ENCODE results near the gene CROCC2. TPM values are rescaled to one million over a fixed set of nuclear protein-coding genes. Genes with fewer than 3 reads are reported as not detected.

CROCC2 gene
- total RNA-seq, 4 donors from 2014 or later = 0.07 TPM; not detected in 3

DNA sequence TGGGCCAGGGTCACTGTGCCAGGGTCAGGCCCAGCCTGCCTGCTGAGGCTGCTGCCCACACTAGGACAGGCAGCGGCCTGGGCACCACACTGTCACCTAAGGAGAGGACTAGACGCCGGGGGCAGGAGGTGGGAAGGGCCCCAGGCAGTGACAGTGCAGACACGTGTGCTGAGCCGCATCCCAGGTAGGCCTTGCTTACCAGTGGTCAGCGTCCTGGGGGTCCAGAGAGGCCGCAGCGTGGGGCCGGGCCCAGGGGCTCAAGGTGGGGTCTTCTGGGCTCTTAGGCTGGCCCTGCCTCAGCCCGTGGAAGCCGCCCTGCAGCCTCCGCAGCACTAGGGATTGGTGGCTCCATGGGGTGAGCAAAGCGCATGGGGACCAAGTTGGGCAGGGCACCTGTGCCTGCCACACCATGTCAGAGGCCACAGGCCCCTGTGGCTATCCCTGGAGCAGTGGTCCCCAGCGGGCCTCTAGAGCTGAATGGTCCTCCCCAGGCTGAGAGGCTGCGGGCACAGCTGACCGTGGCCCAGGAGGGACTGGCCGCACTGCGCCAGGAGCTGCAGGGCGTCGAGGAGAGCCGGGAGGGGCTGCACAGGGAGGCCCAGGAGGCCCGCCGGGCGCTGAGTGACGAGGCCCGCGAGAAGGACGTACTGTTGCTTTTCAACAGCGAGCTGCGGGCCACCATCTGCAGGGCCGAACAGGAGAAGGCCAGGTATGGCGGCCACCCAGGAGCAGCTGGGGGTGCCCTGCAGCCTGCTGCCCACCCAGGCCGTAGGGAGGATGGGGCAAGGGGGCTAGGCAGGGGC lies 57.1 kb downstream of the CROCC2 start:
- Histone ChIP-seq H3K4me1 (no peaks in the 10 kb centered on the region), H3K27ac (no peak overlapping the region), H3K27me3 (no peaks in the 10 kb centered on the region), H3K36me3 (no peaks in the 10 kb centered on the region), H3K4me3 (no peak overlapping the region), H3K9me3 (no peaks in the 10 kb centered on the region)
- ATAC-seq (no peak), DNase-seq (no peak)
- no peak for TF ChIP-seq POLR2A (IDR thresholded peaks at IDR 0.05)
- TF ChIP-seq, protein P1, sequence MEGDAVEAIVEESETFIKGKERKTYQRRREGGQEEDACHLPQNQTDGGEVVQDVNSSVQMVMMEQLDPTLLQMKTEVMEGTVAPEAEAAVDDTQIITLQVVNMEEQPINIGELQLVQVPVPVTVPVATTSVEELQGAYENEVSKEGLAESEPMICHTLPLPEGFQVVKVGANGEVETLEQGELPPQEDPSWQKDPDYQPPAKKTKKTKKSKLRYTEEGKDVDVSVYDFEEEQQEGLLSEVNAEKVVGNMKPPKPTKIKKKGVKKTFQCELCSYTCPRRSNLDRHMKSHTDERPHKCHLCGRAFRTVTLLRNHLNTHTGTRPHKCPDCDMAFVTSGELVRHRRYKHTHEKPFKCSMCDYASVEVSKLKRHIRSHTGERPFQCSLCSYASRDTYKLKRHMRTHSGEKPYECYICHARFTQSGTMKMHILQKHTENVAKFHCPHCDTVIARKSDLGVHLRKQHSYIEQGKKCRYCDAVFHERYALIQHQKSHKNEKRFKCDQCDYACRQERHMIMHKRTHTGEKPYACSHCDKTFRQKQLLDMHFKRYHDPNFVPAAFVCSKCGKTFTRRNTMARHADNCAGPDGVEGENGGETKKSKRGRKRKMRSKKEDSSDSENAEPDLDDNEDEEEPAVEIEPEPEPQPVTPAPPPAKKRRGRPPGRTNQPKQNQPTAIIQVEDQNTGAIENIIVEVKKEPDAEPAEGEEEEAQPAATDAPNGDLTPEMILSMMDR (IDR thresholded peaks at IDR 0.05 in 4 of 5, conservative IDR thresholded peaks at IDR 0.05 in 1 of 5) = no peak
- intact Hi-C loops (cut with DNase I; ENCODE audit: low total_unique reads) = no loop called here
- in situ Hi-C loops (cut with MboI; ENCODE audit: low sequenced_read_pairs in 4 of 4) = no loop called here

DNA sequence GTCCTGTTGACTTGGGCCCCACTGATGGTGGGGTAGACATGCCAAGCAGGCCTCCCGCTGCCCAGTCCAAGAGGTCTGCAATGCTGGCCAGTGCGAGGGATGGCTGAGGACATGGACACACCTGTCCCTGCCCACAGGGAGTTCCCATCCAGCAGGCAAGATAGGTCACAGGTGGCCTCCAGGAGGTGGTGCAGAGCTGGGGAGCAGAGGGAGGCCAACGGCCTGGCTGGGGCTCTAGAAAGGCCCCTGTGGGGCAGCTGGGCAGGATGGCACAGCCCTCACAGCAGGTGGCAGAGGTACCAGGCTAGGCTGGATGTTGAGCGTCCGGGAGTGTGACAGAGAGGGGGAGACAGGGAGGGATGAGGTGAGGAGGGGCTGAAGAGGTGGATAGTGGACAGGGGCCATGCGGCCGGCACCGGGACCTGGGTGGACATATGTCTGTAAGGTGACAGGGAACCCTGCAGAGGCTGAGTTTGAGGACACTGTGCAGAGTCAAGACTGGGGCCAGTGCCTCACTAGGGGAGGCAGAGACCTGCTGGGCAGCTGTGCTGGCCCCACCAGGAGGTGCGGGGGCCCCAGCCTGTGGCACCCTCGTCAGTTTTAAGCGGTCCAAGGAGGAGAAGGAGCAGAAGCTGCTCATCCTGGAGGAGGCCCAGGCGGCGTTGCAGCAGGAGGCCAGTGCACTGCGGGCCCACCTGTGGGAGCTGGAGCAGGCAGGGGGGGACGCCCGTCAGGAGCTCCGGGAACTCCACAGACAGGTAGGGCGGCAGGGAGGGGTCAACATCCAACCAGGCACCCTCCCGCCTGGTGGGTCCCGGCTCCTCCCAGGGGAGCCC lies 58.0 kb downstream of the CROCC2 start:
- intact Hi-C loops (cut with DNase I; ENCODE audit: low total_unique reads) = no loop called here
- H3K27me3 ChIP-seq = no peaks in the 10 kb centered on the region
- H3K36me3 ChIP-seq = no peaks in the 10 kb centered on the region
- no peak overlapping the region for H3K4me3 ChIP-seq
- ATAC-seq (no peak), DNase-seq (peak in 1 of 2 donors; percentile 8)
- TF ChIP-seq, protein P1 (IDR thresholded peaks at IDR 0.05 in 4 of 5, conservative IDR thresholded peaks at IDR 0.05 in 1 of 5) = no peak
- no peak for TF ChIP-seq POLR2A (IDR thresholded peaks at IDR 0.05)
- no peaks in the 10 kb centered on the region for H3K9me3 ChIP-seq
- no peaks in the 10 kb centered on the region for H3K4me1 ChIP-seq
- in situ Hi-C loops (cut with MboI; ENCODE audit: low sequenced_read_pairs in 4 of 4) = no loop called here
- no peak overlapping the region for H3K27ac ChIP-seq

DNA sequence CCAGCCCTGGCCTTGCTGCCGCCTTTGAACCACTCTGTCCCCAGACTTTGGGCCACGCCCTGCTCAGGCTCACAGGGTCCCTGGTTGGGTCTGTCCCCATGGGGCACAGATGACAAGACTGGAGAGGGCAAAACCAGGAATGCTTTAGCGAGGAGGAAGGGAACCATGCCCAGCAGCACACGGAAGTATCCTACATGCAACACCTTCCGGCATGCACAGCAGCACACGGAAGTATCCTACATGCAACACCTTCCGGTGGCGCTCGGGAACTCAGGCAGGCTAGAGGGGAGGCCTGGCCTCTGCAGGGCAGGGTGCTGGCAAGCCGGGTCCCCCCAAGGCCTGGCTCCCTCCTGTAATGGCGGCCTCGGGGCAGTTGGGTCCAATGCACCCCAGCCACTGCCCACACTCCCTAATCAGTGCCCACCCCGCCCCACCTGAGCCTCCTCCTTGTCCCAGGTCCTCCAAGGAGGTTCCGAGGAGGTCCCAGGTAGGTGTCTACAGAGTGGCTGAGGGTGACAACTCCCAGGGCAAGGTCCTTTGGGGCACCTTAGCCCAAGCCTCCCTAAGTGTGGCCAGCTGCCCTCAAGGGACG lies 58.7 kb downstream of the CROCC2 start:
- Histone ChIP-seq H3K9me3 (no peaks in the 10 kb centered on the region), H3K4me3 (no peak overlapping the region), H3K27ac (no peak overlapping the region), H3K36me3 (no peaks in the 10 kb centered on the region), H3K27me3 (no peaks in the 10 kb centered on the region), H3K4me1 (no peaks in the 10 kb centered on the region)
- intact Hi-C loops (cut with DNase I; ENCODE audit: low total_unique reads) (no loop called here), in situ Hi-C loops (cut with MboI; ENCODE audit: low sequenced_read_pairs in 4 of 4) (no loop called here)
- DNase-seq (peak in 1 of 2 donors; percentile 6), ATAC-seq (no peak)
- no peak for TF ChIP-seq POLR2A (IDR thresholded peaks at IDR 0.05)
- TF ChIP-seq, protein P1 (IDR thresholded peaks at IDR 0.05 in 4 of 5, conservative IDR thresholded peaks at IDR 0.05 in 1 of 5) = no peak

DNA sequence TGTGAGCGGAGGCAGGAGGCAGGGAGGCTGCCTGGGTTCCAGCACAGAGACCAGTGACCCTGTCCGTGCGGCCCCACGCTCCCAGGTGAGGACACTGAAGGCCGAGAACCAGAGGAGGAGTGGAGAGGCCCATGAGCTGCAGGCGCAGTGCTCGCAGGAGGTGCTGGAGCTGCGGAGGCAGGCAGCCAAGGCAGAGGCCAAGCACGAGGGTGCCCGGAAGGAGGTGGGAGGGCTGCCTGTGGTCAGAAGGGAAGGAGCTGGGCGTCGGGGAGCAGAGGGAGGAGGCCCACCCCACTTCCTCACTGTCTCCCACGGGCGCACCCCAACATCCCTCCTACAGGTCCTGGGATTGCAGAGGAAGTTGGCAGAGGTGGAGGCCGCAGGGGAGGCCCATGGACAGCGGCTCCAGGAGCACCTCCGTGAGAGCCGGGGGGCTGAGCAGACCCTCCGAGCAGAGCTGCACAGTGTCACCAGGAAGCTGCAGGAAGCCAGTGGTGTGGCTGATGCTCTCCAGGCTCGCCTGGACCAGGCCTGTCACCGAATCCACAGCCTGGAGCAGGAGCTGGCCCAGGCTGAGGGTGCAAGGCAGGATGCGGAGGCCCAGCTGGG lies 59.3 kb downstream of the CROCC2 start:
- no peak for TF ChIP-seq POLR2A (IDR thresholded peaks at IDR 0.05)
- TF ChIP-seq, protein P1 (IDR thresholded peaks at IDR 0.05 in 4 of 5, conservative IDR thresholded peaks at IDR 0.05 in 1 of 5) = no peak
- no peaks in the 10 kb centered on the region for H3K9me3 ChIP-seq
- ATAC-seq (no peak), DNase-seq (peak in 1 of 2 donors; percentile 10)
- H3K4me1 ChIP-seq = no peaks in the 10 kb centered on the region
- H3K36me3 ChIP-seq = no peaks in the 10 kb centered on the region
- H3K27me3 ChIP-seq = no peaks in the 10 kb centered on the region
- no peak overlapping the region for H3K27ac ChIP-seq
- intact Hi-C loops (cut with DNase I; ENCODE audit: low total_unique reads) (no loop called here), in situ Hi-C loops (cut with MboI; ENCODE audit: low sequenced_read_pairs in 4 of 4) (no loop called here)
- no peak overlapping the region for H3K4me3 ChIP-seq
